ENCODE data around the gene CDK19. TPM values are rescaled to one million over a fixed set of nuclear protein-coding genes. Genes with fewer than 3 reads are reported as not detected.
A peak's percentile ranks its signal among the peaks of the same experiment; 100 is the strongest.

The CDK19 gene
- total and polyA plus RNA-seq, 10 of the 15 experiments (the other 5 are each of a cell fraction or from before 2014, with no cell fraction given): 4.6 to 21.4 (median 12.4) TPM

DNA sequence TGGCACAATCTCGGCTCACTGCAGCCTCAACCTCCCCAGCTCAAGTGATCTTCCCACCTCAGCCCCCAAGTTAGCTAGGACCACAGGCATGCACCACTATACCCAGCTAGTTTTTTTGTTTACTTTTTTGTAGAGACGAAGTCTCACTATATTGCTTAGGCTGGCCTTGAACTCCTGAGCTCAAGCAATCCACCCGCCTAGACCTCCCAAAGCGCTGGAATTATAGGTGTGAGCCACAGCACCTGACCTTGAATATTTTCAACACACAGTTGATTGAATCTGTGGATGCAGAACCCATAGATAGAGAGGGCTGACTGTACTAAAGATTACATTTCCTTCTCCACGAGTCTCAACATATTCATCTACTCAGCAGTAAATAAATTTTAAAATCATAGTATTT is 15.6 kb downstream of the CDK19 start:
- no peak for FAIRE-seq
- H3K4me3 ChIP-seq: no peak overlapping the region
- no peaks in the 10 kb centered on the region for H3K36me3 ChIP-seq (ENCODE audit: control insufficient read depth in 2 of 2, insufficient read depth in 2 of 2, low read length in 1 of 2)
- no peak overlapping the region for H2AFZ ChIP-seq (ENCODE audit: control insufficient read depth, low read depth, low read length)
- peaks cover 31% of the 10 kb centered on the region for H3K79me2 ChIP-seq (ENCODE audit: control insufficient read depth, insufficient read depth, low read length)
- no peak for ATAC-seq
- in situ Hi-C loops (cut with MboI): no loop called here
- H3K4me1 ChIP-seq (ENCODE audit: control insufficient read depth, insufficient read depth, low read length): no peaks in the 10 kb centered on the region
- no peaks in the 10 kb centered on the region for H3K27me3 ChIP-seq (replicated peaks in 1 of 2; ENCODE audit: control insufficient read depth in 2 of 2, insufficient read depth in 2 of 2, low read length in 1 of 2)
- H3K4me2 ChIP-seq (ENCODE audit: control insufficient read depth, insufficient read depth): 0 out of 2 replicates have a peak overlapping the region, but pooled peaks have one; percentile 8
- DNase-seq (ENCODE audit: low read depth, low spot score): no peak
- RAD21 ChIA-PET (ENCODE audit: unreplicated experiment): interaction anchor here (0.8 kb wide), 1 partner anchor 151 kb away, joined by 3 read pairs; no protein-coding TSS in a partner anchor
- no peak overlapping the region for H3K9ac ChIP-seq (ENCODE audit: control insufficient read depth, insufficient read depth, low read length)
- CTCF ChIA-PET: interaction anchor here (0.6 to 1.0 kb wide), 2 partner anchors 10 to 149 kb away, joined by 3 read pairs; no protein-coding TSS in a partner anchor
- 96% methylated on average over 5 of the region's 5 CpGs for WGBS (ENCODE audit: insufficient coverage, insufficient replicate concordance, low lambda C conversion rate, missing lambda C conversion rate)
- no TSS peak for BruUV-seq (replicated peaks)
- POLR2A ChIA-PET: interaction anchor here (0.6 to 1.2 kb wide), 3 partner anchors 16 to 580 kb away, joined by 4 to 6 read pairs (median 4); partner anchors contain the start of gene CDK19
- intact Hi-C loops (cut with micrococcal nuclease; ENCODE audit: unreplicated experiment): no loop called here
- SMC1A ChIA-PET (ENCODE audit: uncharacterized antibody, unreplicated experiment): interaction anchor here (1.2 to 1.4 kb wide), 2 partner anchors 9 to 11 kb away, joined by 3 to 4 read pairs; no protein-coding TSS in a partner anchor
- no peak for TF ChIP-seq ASH2L (IDR thresholded peaks at IDR 0.05; ENCODE audit: borderline replicate concordance, low read depth)
- no peak for TF ChIP-seq RBBP5 (conservative IDR thresholded peaks at IDR 0.05)
- no peak for TF ChIP-seq PAX8 (IDR thresholded peaks at IDR 0.05)
- no peak for TF ChIP-seq JUND (IDR thresholded peaks at IDR 0.05; ENCODE audit: low read depth, low read length)
- no peak for TF ChIP-seq SREBF1 (IDR thresholded peaks at IDR 0.05; ENCODE audit: low read length)
- no peak for TF ChIP-seq POLR2A (IDR thresholded peaks at IDR 0.05; ENCODE audit: low read depth, low read length)
- TF ChIP-seq CREB1 (IDR thresholded peaks at IDR 0.05; ENCODE audit: low read depth): no peak
- TF ChIP-seq NFYB (IDR thresholded peaks at IDR 0.05; ENCODE audit: insufficient read depth, low read depth, low read length): no peak
- no peak for TF ChIP-seq MTA3 (IDR thresholded peaks at IDR 0.05; ENCODE audit: borderline replicate concordance, low read length)
- no peak for TF ChIP-seq RCOR1 (conservative IDR thresholded peaks at IDR 0.05; ENCODE audit: low read depth, low read length)
- TF ChIP-seq CREM (IDR thresholded peaks at IDR 0.05; ENCODE audit: low read depth): no peak
- TF ChIP-seq BRCA1 (IDR thresholded peaks at IDR 0.05; ENCODE audit: low read depth, low read length): no peak
- TF ChIP-seq, protein P1, sequence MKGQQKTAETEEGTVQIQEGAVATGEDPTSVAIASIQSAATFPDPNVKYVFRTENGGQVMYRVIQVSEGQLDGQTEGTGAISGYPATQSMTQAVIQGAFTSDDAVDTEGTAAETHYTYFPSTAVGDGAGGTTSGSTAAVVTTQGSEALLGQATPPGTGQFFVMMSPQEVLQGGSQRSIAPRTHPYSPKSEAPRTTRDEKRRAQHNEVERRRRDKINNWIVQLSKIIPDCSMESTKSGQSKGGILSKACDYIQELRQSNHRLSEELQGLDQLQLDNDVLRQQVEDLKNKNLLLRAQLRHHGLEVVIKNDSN (IDR thresholded peaks at IDR 0.05; ENCODE audit: borderline replicate concordance, extremely low read length, insufficient read depth, low read depth, low read length): no peak
- no peak for TF ChIP-seq FOS (IDR thresholded peaks at IDR 0.05; ENCODE audit: borderline replicate concordance, extremely low read depth, insufficient read length)
- no peak overlapping the region for H3K27ac ChIP-seq (ENCODE audit: control insufficient read depth, insufficient read depth)
- H3K9me3 ChIP-seq (replicated peaks; ENCODE audit: control insufficient read depth, insufficient read depth, low read length): no peaks in the 10 kb centered on the region; the same call in none of the 3 replicates
- no peaks in the 10 kb centered on the region for H4K20me1 ChIP-seq (ENCODE audit: control insufficient read depth, insufficient read depth)

Data from GM12878 (cell line).